HL-60/S4 treated with phorbol 12-myristate 13-acetate at 8.2 ng/mL for 4 days and 3 days (cell line): ENCODE results near the gene ZNF366.
"Not testable (repeated sequence)": the region's sequence is repeated elsewhere in the genome, so short reads cannot be mapped to it uniquely, and the experiment has no call there.

Experiments
- in situ Hi-C: fragments of 300-500 bp; cut with MboI; formaldehyde crosslinking; loops from 2 replicates; pipeline ENCODE4 v1.15.0; 2022; ENCODE audit warnings: low sequenced_read_pairs

The ZNF366 gene

GRCh38 chr5:72412283-72413055 is 94.7 kb downstream of the ZNF366 start:
- in situ Hi-C loops: no loop called here

- in situ Hi-C loops: no loop called here
Measured at GRCh38 chr5:72410688-72411295, 96.4 kb downstream of the ZNF366 start.

- in situ Hi-C loops: no loop called here
Measured at GRCh38 chr5:72408603-72409002, 98.6 kb downstream of the ZNF366 start.

GRCh38 chr5:72408127-72408526 is 99.1 kb downstream of the ZNF366 start:
- in situ Hi-C loops: no loop called here

GRCh38 chr5:72407541-72407940 is 99.7 kb downstream of the ZNF366 start:
- in situ Hi-C loops: no loop called here

- in situ Hi-C loops: no loop called here
Measured at GRCh38 chr5:72407078-72407477, 100.1 kb downstream of the ZNF366 start.

- in situ Hi-C loops: not testable (repeated sequence)
Measured at GRCh38 chr5:72404771-72405170, 102.4 kb downstream of the ZNF366 start.

GRCh38 chr5:72402959-72403628 is 104.1 kb downstream of the ZNF366 start:
- in situ Hi-C loops: no loop called here

- in situ Hi-C loops: no loop called here
Measured at GRCh38 chr5:72402381-72402890, 104.8 kb downstream of the ZNF366 start.

GRCh38 chr5:72400950-72401349 is 106.3 kb downstream of the ZNF366 start:
- in situ Hi-C loops: no loop called here

GRCh38 chr5:72397836-72398235 is 109.4 kb downstream of the ZNF366 start:
- in situ Hi-C loops: no loop called here

GRCh38 chr5:72394688-72395087 is 112.5 kb downstream of the ZNF366 start:
- in situ Hi-C loops: no loop called here

- in situ Hi-C loops: no loop called here
Measured at GRCh38 chr5:72393052-72393451, 114.2 kb downstream of the ZNF366 start.
